Liver (tissue), 3 donors: ENCODE data around the gene PLPPR5.

Experiments
- RXRA ChIP-seq, 2 donors: IDR thresholded peaks; 2 replicates each; pipeline ENCODE4 v1.6.1; 2017 to 2018; ENCODE audit warnings: antibody characterized with exemption in 2 of 2, mild to moderate bottlenecking in 1 of 2
- TAF1 ChIP-seq: conservative IDR thresholded peaks from 2 replicates; pipeline ENCODE4 v1.6.1; 2016; ENCODE audit warnings: antibody characterized with exemption, mild to moderate bottlenecking
- YY1 ChIP-seq: IDR thresholded peaks from 2 replicates; pipeline ENCODE4 v1.6.1; 2016; ENCODE audit warnings: antibody characterized with exemption, mild to moderate bottlenecking
- TF ChIP-seq, protein P1 (sequence below): fragments of 150-350 bp; IDR thresholded peaks from 2 replicates; pipeline ENCODE4 v1.5.1; 2017; ENCODE audit warnings: improper control_type of control experiment, low read depth, low read length; ENCODE audit not compliant: missing input control
- TF ChIP-seq, protein P2 (sequence below): IDR thresholded peaks from 2 replicates; pipeline ENCODE4 v1.6.1; 2016; ENCODE audit warnings: antibody characterized with exemption
- TF ChIP-seq, protein P3 (sequence below): IDR thresholded peaks from 2 replicates; pipeline ENCODE4 v1.6.1; 2016; ENCODE audit warnings: antibody characterized with exemption
- TF ChIP-seq, protein P4 (sequence below): IDR thresholded peaks from 2 replicates; pipeline ENCODE4 v1.6.1; 2016; ENCODE audit warnings: antibody characterized with exemption
- donor health status: healthy.
- donor health status: healthy.

DNA sequence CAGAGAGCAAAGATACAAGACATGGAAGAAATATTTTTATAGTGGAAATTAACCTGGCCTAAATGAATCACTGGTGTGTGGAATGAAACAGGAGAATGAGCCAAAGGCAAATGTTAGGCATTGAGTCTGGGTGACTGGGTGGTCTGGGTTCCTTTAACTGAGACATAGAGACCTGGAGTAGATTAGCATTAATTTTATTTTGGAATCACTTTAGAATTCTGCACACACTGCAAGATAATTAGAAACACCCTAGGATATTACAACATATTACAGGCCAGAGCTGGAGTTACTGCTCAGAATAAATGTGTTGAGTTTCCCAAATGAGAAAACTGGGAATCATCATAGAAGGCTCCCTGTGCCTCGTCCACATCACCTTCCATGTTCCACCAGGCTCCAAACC, 85.5 kb downstream of the PLPPR5 start:
- TF ChIP-seq, protein P1, sequence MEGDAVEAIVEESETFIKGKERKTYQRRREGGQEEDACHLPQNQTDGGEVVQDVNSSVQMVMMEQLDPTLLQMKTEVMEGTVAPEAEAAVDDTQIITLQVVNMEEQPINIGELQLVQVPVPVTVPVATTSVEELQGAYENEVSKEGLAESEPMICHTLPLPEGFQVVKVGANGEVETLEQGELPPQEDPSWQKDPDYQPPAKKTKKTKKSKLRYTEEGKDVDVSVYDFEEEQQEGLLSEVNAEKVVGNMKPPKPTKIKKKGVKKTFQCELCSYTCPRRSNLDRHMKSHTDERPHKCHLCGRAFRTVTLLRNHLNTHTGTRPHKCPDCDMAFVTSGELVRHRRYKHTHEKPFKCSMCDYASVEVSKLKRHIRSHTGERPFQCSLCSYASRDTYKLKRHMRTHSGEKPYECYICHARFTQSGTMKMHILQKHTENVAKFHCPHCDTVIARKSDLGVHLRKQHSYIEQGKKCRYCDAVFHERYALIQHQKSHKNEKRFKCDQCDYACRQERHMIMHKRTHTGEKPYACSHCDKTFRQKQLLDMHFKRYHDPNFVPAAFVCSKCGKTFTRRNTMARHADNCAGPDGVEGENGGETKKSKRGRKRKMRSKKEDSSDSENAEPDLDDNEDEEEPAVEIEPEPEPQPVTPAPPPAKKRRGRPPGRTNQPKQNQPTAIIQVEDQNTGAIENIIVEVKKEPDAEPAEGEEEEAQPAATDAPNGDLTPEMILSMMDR = no peak
- TF ChIP-seq YY1 = no peak
- no peak for TF ChIP-seq RXRA (IDR thresholded peaks at IDR 0.05)
- TF ChIP-seq TAF1 = no peak
- TF ChIP-seq, protein P2, sequence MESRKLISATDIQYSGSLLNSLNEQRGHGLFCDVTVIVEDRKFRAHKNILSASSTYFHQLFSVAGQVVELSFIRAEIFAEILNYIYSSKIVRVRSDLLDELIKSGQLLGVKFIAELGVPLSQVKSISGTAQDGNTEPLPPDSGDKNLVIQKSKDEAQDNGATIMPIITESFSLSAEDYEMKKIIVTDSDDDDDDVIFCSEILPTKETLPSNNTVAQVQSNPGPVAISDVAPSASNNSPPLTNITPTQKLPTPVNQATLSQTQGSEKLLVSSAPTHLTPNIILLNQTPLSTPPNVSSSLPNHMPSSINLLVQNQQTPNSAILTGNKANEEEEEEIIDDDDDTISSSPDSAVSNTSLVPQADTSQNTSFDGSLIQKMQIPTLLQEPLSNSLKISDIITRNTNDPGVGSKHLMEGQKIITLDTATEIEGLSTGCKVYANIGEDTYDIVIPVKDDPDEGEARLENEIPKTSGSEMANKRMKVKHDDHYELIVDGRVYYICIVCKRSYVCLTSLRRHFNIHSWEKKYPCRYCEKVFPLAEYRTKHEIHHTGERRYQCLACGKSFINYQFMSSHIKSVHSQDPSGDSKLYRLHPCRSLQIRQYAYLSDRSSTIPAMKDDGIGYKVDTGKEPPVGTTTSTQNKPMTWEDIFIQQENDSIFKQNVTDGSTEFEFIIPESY = no peak
- TF ChIP-seq, protein P3, sequence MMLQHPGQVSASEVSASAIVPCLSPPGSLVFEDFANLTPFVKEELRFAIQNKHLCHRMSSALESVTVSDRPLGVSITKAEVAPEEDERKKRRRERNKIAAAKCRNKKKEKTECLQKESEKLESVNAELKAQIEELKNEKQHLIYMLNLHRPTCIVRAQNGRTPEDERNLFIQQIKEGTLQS = no peak
- TF ChIP-seq, protein P4, sequence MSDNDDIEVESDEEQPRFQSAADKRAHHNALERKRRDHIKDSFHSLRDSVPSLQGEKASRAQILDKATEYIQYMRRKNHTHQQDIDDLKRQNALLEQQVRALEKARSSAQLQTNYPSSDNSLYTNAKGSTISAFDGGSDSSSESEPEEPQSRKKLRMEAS = no peak
